Measurements from ENCODE around the gene ATN1. TPM values are rescaled to one million over a fixed set of nuclear protein-coding genes. Genes with fewer than 3 reads are reported as not detected.

The ATN1 gene
- total RNA-seq, 6 experiments from 2014 or later: 9.2 to 24.1 (median 16.8) TPM

DNA sequence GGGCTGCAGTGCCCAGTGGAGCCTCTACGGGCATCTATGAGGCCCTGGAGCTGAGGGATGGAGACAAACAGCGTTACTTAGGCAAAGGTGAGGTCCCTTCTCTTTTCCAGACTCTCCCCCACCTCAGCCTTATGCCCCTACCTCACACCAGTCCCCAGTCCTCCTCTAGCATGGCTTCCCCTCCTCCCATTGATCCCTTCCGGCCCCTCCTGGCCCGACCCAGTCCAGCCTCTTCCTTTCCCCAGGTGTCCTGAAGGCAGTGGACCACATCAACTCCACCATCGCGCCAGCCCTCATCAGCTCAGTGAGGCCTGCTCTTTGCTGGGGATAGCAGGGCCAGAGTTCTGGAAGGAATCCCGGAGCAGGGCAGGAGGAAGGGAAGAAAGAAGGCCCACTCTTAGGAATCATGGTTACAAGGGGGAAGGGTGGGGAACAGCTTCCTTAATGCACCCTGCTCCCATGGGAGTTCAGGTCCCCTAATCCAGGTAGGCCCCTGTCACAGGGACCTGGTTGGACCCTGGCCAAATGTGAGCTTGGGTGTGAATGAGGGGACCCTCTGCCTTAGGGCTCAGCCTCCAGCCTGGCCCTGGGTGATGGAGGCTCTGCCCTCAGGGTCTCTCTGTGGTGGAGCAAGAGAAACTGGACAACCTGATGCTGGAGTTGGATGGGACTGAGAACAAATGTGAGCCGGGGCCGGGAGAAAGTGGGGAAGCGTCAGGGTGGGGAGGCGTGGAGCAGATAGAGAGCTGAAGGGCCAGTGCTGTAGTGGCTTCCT is 11.1 kb upstream of the ATN1 start:
- intact Hi-C loops (cut with DNase I): no loop called here
- 93% methylated on average over 5 of the region's 11 CpGs for WGBS (ENCODE audit: insufficient coverage, low coverage, low lambda C conversion rate, missing lambda C conversion rate)
- TF ChIP-seq, protein P1, sequence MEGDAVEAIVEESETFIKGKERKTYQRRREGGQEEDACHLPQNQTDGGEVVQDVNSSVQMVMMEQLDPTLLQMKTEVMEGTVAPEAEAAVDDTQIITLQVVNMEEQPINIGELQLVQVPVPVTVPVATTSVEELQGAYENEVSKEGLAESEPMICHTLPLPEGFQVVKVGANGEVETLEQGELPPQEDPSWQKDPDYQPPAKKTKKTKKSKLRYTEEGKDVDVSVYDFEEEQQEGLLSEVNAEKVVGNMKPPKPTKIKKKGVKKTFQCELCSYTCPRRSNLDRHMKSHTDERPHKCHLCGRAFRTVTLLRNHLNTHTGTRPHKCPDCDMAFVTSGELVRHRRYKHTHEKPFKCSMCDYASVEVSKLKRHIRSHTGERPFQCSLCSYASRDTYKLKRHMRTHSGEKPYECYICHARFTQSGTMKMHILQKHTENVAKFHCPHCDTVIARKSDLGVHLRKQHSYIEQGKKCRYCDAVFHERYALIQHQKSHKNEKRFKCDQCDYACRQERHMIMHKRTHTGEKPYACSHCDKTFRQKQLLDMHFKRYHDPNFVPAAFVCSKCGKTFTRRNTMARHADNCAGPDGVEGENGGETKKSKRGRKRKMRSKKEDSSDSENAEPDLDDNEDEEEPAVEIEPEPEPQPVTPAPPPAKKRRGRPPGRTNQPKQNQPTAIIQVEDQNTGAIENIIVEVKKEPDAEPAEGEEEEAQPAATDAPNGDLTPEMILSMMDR (IDR thresholded peaks at IDR 0.05): no peak
- TF ChIP-seq POLR2A (IDR thresholded peaks at IDR 0.05): no peak
- H3K4me3 ChIP-seq: no peak overlapping the region
- no peaks in the 10 kb centered on the region for H3K9me3 ChIP-seq
- H3K36me3 ChIP-seq: no peaks in the 10 kb centered on the region
- ATAC-seq (no peak), DNase-seq (no peak)
- no peak overlapping the region for H3K27ac ChIP-seq
- peaks cover 0 to 9% (median 0%) of the 10 kb centered on the region in 4 donors for H3K4me1 ChIP-seq
- no peaks in the 10 kb centered on the region for H3K27me3 ChIP-seq

DNA sequence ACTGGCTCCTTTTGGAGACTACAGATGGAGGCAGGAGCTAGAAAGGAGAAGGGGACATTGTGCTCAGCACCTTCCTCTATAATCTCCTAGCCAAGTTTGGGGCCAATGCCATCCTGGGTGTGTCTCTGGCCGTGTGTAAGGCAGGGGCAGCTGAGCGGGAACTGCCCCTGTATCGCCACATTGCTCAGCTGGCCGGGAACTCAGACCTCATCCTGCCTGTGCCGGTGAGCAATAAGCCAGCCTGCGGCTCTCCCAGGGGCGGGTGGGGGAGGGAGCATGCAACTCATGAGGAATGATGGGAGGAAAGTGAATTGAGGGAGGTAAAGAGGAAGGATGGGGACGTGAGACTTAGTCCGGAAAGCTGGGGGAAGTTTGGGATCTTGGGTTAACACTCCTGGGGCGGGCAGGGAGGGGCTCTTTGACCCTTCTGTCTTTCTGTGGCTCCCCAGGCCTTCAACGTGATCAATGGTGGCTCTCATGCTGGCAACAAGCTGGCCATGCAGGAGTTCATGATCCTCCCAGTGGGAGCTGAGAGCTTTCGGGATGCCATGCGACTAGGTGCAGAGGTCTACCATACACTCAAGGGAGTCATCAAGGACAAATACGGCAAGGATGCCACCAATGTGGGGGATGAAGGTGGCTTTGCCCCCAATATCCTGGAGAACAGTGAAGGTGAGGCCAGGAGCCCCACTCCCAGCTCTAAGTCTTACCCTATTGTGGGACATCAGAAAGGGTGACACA is 10.1 kb upstream of the ATN1 start:
- H3K9me3 ChIP-seq: no peaks in the 10 kb centered on the region
- DNase-seq (no peak), ATAC-seq (no peak)
- intact Hi-C loops (cut with DNase I): no loop called here
- 84% methylated on average over 10 of the region's 14 CpGs for WGBS (ENCODE audit: insufficient coverage, low coverage, low lambda C conversion rate, missing lambda C conversion rate)
- H3K27me3 ChIP-seq: no peaks in the 10 kb centered on the region
- peaks cover 0 to 9% (median 0%) of the 10 kb centered on the region in 4 donors for H3K4me1 ChIP-seq
- no peak for TF ChIP-seq POLR2A (IDR thresholded peaks at IDR 0.05)
- TF ChIP-seq, protein P1 (IDR thresholded peaks at IDR 0.05): no peak
- H3K27ac ChIP-seq: no peak overlapping the region
- no peak overlapping the region for H3K4me3 ChIP-seq
- H3K36me3 ChIP-seq: no peaks in the 10 kb centered on the region

DNA sequence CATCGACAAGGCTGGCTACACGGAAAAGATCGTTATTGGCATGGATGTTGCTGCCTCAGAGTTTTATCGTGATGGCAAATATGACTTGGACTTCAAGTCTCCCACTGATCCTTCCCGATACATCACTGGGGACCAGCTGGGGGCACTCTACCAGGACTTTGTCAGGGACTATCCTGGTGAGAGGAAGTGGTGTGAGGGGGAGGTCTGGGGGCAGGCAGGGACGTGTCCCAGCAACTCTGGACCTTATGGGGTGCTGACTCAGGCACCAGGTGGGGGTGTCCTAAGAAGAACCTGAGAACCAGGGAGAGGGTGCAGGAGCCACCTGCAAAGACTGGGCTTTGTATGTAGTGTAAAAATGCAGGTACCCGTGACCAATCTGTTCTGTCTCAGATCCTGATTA is 8.2 kb upstream of the ATN1 start:
- H3K27ac ChIP-seq: no peak overlapping the region
- H3K4me1 ChIP-seq: peaks cover 0 to 10% (median 1%) of the 10 kb centered on the region in 4 donors
- TF ChIP-seq, protein P1 (IDR thresholded peaks at IDR 0.05): no peak
- no peak for TF ChIP-seq POLR2A (IDR thresholded peaks at IDR 0.05)
- DNase-seq (no peak), ATAC-seq (no peak)
- intact Hi-C loops (cut with DNase I): no loop called here
- no peaks in the 10 kb centered on the region for H3K36me3 ChIP-seq
- no peak overlapping the region for H3K4me3 ChIP-seq
- 51% methylated on average over 7 of the region's 7 CpGs for WGBS (ENCODE audit: insufficient coverage, low coverage, low lambda C conversion rate, missing lambda C conversion rate)
- no peaks in the 10 kb centered on the region for H3K9me3 ChIP-seq
- no peaks in the 10 kb centered on the region for H3K27me3 ChIP-seq

DNA sequence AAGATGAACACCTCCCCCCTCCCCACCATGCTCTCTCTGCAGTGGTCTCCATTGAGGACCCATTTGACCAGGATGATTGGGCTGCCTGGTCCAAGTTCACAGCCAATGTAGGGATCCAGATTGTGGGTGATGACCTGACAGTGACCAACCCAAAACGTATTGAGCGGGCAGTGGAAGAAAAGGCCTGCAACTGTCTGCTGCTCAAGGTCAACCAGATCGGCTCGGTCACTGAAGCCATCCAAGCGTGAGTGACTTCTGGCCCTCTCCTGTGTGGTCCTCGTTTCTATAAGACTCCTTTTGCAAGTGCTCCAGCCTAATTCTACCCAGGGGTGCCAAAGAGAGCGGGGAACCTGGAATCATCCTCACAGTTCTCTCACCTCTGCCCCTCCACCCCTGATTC is 6.2 kb upstream of the ATN1 start:
- Histone ChIP-seq H3K36me3 (no peaks in the 10 kb centered on the region), H3K27me3 (no peaks in the 10 kb centered on the region), H3K4me1 (peaks cover 0 to 23% (median 11%) of the 10 kb centered on the region in 4 donors), H3K9me3 (no peaks in the 10 kb centered on the region), H3K4me3 (no peak overlapping the region), H3K27ac (no peak overlapping the region)
- intact Hi-C loops (cut with DNase I): no loop called here
- TF ChIP-seq, protein P1 (IDR thresholded peaks at IDR 0.05): no peak
- TF ChIP-seq POLR2A (IDR thresholded peaks at IDR 0.05): no peak
- ATAC-seq (no peak), DNase-seq (no peak)
- WGBS (ENCODE audit: insufficient coverage, low coverage, low lambda C conversion rate, missing lambda C conversion rate): 100% methylated on average over 1 of the region's 7 CpGs
